GM18873 (cell line): Measurements from ENCODE around the gene SYTL1.

Experiments
- ATAC-seq: cut with Tn5 transposase; IDR thresholded peaks from one replicate; pipeline ENCODE4 v1.9.1; 2021; ENCODE audit warnings: mild to moderate bottlenecking, moderate library complexity, moderate number of reproducible peaks; ENCODE audit not compliant: unreplicated experiment, low FRiP score

The SYTL1 gene

GRCh38 chr1:27361553-27361952, 19.7 kb downstream of the SYTL1 start:
- ATAC-seq = no peak

- ATAC-seq = no peak
Observed at GRCh38 chr1:27363766-27364695, 22.2 kb downstream of the SYTL1 start.

GRCh38 chr1:27364696-27365371, 23.0 kb downstream of the SYTL1 start:
- no peak for ATAC-seq

- ATAC-seq = no peak
Observed at GRCh38 chr1:27365372-27366112, 23.7 kb downstream of the SYTL1 start.

GRCh38 chr1:27366113-27366410, 24.2 kb downstream of the SYTL1 start:
- no peak for ATAC-seq

- ATAC-seq = no peak
Observed at GRCh38 chr1:27366411-27367159, 24.8 kb downstream of the SYTL1 start, which contains the start of gene MAP3K6. Gene MAP3K6 (minus strand): TSS chr1:27366961. CDS start chr1:27366597, 364 bp downstream.

- no peak for ATAC-seq
Observed at GRCh38 chr1:27367160-27367650, 25.4 kb downstream of the SYTL1 start.

- no peak for ATAC-seq
Observed at GRCh38 chr1:27368869-27369582, 27.2 kb downstream of the SYTL1 start.

GRCh38 chr1:27372022-27372807, 30.4 kb downstream of the SYTL1 start:
- no peak for ATAC-seq

GRCh38 chr1:27372808-27373690, 31.2 kb downstream of the SYTL1 start:
- ATAC-seq = no peak

GRCh38 chr1:27374362-27375086, 32.7 kb downstream of the SYTL1 start, which contains the start of gene FCN3:
Gene FCN3 (minus strand): TSS chr1:27374824. CDS start chr1:27374818, 6 bp downstream.
- ATAC-seq = no peak

GRCh38 chr1:27377760-27378495, 36.1 kb downstream of the SYTL1 start:
- no peak for ATAC-seq

- ATAC-seq = no peak
Observed at GRCh38 chr1:27379564-27380122, 37.8 kb downstream of the SYTL1 start.

GRCh38 chr1:27380224-27380623, 38.4 kb downstream of the SYTL1 start:
- no peak for ATAC-seq

GRCh38 chr1:27380766-27381733, 39.2 kb downstream of the SYTL1 start:
- ATAC-seq = no peak
